ENCODE results near the gene PEF1.

Gene PEF1

GRCh38 chr1:31626223-31627207 lies 18.2 kb downstream of the PEF1 start:
- DNase-seq: no peak

- DNase-seq: no peak
Measured at GRCh38 chr1:31625561-31626222, 19.0 kb downstream of the PEF1 start.

- no peak for DNase-seq
Measured at GRCh38 chr1:31624731-31625514, 19.8 kb downstream of the PEF1 start.

GRCh38 chr1:31624309-31624708 lies 20.4 kb downstream of the PEF1 start:
- DNase-seq: no peak

GRCh38 chr1:31623365-31623764 lies 21.3 kb downstream of the PEF1 start:
- no peak for DNase-seq

- no peak for DNase-seq
Measured at GRCh38 chr1:31621847-31622730, 22.6 kb downstream of the PEF1 start.

- no peak for DNase-seq
Measured at GRCh38 chr1:31621498-31621820, 23.2 kb downstream of the PEF1 start.

- no peak for DNase-seq
Measured at GRCh38 chr1:31620631-31621497, 23.8 kb downstream of the PEF1 start.

GRCh38 chr1:31618916-31619846 lies 25.5 kb downstream of the PEF1 start:
- DNase-seq: no peak

GRCh38 chr1:31617916-31618746 lies 26.5 kb downstream of the PEF1 start:
- no peak for DNase-seq

GRCh38 chr1:31617218-31617915 lies 27.3 kb downstream of the PEF1 start, which contains the start of gene HCRTR1:
TSS of gene HCRTR1 (plus strand) at chr1:31617689. CDS start at chr1:31619193, 1,504 bp downstream.
- DNase-seq: no peak

GRCh38 chr1:31615939-31616338 lies 28.7 kb downstream of the PEF1 start:
- no peak for DNase-seq

GRCh38 chr1:31615414-31615813 lies 29.3 kb downstream of the PEF1 start:
- no peak for DNase-seq

- DNase-seq: no peak
Measured at GRCh38 chr1:31614414-31615005, 30.2 kb downstream of the PEF1 start.

GRCh38 chr1:31609514-31610118 lies 35.1 kb downstream of the PEF1 start:
- no peak for DNase-seq

GRCh38 chr1:31607360-31607759 lies 37.3 kb downstream of the PEF1 start:
- no peak for DNase-seq

- DNase-seq: no peak
Measured at GRCh38 chr1:31605908-31606427, 38.7 kb downstream of the PEF1 start.

All from NCI-H1048 (cell line).